Esophagus squamous epithelium (tissue), 5 donors: ENCODE results near the gene CALCR. TPM values are rescaled to one million over a fixed set of nuclear protein-coding genes. Genes with fewer than 3 reads are reported as not detected.

Experiments
- DNase-seq: peaks from one replicate; lab custom pipeline; 2025; lab: John Stamatoyannopoulos, UW
- H3K27ac ChIP-seq, 4 donors: fragments of 200-600 bp; sonication (generic); one replicate each; pipeline ENCODE4 v1.5.1; 2016 to 2019; ENCODE audit warnings: mild to moderate bottlenecking in 1 of 4
- H3K27me3 ChIP-seq, 4 donors: fragments of 200-600 bp; sonication (generic); 1 replicate in 3 of 4; 2 replicates in 1 of 4; pipeline versions ENCODE4 v1.5.1 to v1.6.0; 2017 to 2021; ENCODE audit warnings: antibody characterized with exemption in 1 of 4
- H3K36me3 ChIP-seq, 3 donors: fragments of 200-600 bp; sonication (generic); one replicate each; pipeline ENCODE4 v1.5.1; 2016 to 2019
- H3K4me1 ChIP-seq, 3 donors: fragments of 200-600 bp; sonication (generic); one replicate each; pipeline ENCODE4 v1.5.1; 2017 to 2019
- H3K4me3 ChIP-seq, 4 donors: fragments of 200-600 bp; sonication (generic); 1 replicate in 3 of 4; 2 replicates in 1 of 4; pipeline ENCODE4 v1.5.1; 2016 to 2019; ENCODE audit warnings: mild to moderate bottlenecking in 2 of 4, moderate library complexity in 1 of 4
- H3K9me3 ChIP-seq, 3 donors: fragments of 200-600 bp; sonication (generic); one replicate each; pipeline ENCODE4 v1.5.1; 2016 to 2019
- POLR2A ChIP-seq, 4 donors: fragments of 450-650 bp; IDR thresholded peaks; one replicate each; pipeline ENCODE4 v1.6.1; 2017; ENCODE audit warnings: antibody characterized with exemption in 4 of 4, mild to moderate bottlenecking in 4 of 4, moderate library complexity in 3 of 4
- WGBS, 2 donors: methylation state at CpG; one replicate each; pipeline ENCODE4 v1.1.5; 2018; 5-methylcytosine and 5-hydroxymethylcytosine counted together
- intact Hi-C: fragments of 100-400 bp; cut with DNase I; formaldehyde crosslinking; loops from one replicate; pipeline ENCODE4 v1.15.0; 2022
- total RNA-seq, 4 donors: library from RNA; depleted of rRNA; stranded (reverse); fragments of >200 nt; gene quantifications; one replicate each; pipeline ENCODE4 v1.1.0, GENCODE V29; 2016
- TF ChIP-seq, protein P1 (sequence below), 6 experiments: fragments of 450-650 bp in 4 of 6; fragments of 200-600 bp in 2 of 6; sonication (generic) in 2 of 6; IDR thresholded peaks; one replicate each; pipeline ENCODE4 v1.5.1; 2016 to 2019; ENCODE audit warnings: antibody characterized with exemption in 6 of 6, mild to moderate bottlenecking in 4 of 6, moderate library complexity in 4 of 6
- donor health status: DM: yes; HTN: yes; CAD: no.

Gene CALCR
- total RNA-seq, 4 donors from 2014 or later: 0.19 TPM; not detected in 3

DNA sequence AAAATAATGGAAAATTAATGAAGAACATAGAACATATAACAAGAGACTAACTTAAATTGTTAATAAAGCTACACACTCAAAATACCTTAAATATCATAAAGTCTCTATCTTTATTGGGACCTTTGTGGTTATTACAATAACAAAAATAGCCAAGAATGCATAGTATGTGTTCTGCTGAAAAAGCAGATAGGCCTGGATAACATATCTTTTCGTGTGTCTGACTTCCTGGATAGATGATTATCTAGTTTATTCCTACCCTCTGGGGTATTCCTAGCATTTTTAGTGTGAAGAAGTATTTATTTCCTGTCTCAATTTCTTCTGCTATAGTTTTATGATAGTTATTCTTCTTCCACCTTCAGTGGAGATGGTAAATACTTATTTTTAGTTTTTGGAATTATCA is 36.5 kb downstream of the CALCR start:
- intact Hi-C loops: no loop called here
- H3K27ac ChIP-seq: no peak overlapping the region
- H3K36me3 ChIP-seq: no peaks in the 10 kb centered on the region
- 36 to 42% methylated on average over 1 of the region's 1 CpG for WGBS, 2 donors
- DNase-seq: no peak
- no peaks in the 10 kb centered on the region for H3K4me1 ChIP-seq
- TF ChIP-seq, protein P1, sequence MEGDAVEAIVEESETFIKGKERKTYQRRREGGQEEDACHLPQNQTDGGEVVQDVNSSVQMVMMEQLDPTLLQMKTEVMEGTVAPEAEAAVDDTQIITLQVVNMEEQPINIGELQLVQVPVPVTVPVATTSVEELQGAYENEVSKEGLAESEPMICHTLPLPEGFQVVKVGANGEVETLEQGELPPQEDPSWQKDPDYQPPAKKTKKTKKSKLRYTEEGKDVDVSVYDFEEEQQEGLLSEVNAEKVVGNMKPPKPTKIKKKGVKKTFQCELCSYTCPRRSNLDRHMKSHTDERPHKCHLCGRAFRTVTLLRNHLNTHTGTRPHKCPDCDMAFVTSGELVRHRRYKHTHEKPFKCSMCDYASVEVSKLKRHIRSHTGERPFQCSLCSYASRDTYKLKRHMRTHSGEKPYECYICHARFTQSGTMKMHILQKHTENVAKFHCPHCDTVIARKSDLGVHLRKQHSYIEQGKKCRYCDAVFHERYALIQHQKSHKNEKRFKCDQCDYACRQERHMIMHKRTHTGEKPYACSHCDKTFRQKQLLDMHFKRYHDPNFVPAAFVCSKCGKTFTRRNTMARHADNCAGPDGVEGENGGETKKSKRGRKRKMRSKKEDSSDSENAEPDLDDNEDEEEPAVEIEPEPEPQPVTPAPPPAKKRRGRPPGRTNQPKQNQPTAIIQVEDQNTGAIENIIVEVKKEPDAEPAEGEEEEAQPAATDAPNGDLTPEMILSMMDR (IDR thresholded peaks at IDR 0.05): no peak
- TF ChIP-seq POLR2A (IDR thresholded peaks at IDR 0.05): no peak
- no peaks in the 10 kb centered on the region for H3K27me3 ChIP-seq
- H3K9me3 ChIP-seq: no peaks in the 10 kb centered on the region
- no peak overlapping the region for H3K4me3 ChIP-seq

DNA sequence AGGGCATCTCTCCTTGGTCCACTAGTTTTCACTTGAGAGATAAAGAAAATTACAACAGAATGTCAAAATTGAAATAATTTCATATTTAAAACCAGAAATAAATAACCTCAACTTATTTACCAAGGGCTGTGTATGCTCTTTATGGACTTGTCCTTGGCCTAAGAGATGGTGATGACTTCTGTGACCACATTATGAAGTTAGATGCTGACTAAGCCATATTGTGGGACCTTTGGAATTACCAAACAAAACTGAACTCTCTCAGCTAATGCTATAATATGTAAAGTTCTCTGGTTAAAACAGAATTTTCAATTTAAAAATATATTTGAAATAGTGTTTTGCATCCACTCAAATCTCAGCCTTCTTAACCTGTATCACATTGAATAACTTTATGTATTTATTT is 38.9 kb downstream of the CALCR start:
- Histone ChIP-seq H3K4me1 (no peaks in the 10 kb centered on the region), H3K27me3 (no peaks in the 10 kb centered on the region), H3K27ac (no peak overlapping the region), H3K9me3 (no peaks in the 10 kb centered on the region), H3K36me3 (no peaks in the 10 kb centered on the region), H3K4me3 (no peak overlapping the region)
- DNase-seq: no peak
- intact Hi-C loops: no loop called here
- no peak for TF ChIP-seq POLR2A (IDR thresholded peaks at IDR 0.05)
- TF ChIP-seq, protein P1 (IDR thresholded peaks at IDR 0.05): no peak

DNA sequence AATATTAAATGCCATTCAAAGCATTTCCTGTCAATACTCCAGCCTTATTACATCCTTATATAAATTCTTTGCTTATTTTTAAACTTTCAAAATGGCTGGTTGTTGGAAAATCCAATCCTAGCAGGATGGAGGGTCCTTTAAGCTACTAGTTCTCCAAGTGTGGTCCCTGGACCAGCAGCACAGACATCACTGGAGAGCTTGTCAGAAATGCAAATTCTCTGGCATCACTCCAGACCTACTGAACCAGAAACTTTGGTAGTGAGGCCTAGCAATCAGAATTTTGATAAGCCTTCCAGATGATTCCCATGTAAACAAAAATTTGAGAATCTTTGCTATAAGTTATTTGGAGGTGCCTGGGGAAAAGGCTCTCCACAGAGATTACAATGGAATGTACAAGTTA is 43.8 kb downstream of the CALCR start:
- Histone ChIP-seq H3K36me3 (no peaks in the 10 kb centered on the region), H3K27ac (no peak overlapping the region), H3K4me1 (no peaks in the 10 kb centered on the region), H3K27me3 (no peaks in the 10 kb centered on the region), H3K4me3 (no peak overlapping the region), H3K9me3 (no peaks in the 10 kb centered on the region)
- intact Hi-C loops: no loop called here
- TF ChIP-seq, protein P1 (IDR thresholded peaks at IDR 0.05): no peak
- no peak for TF ChIP-seq POLR2A (IDR thresholded peaks at IDR 0.05)
- no peak for DNase-seq

DNA sequence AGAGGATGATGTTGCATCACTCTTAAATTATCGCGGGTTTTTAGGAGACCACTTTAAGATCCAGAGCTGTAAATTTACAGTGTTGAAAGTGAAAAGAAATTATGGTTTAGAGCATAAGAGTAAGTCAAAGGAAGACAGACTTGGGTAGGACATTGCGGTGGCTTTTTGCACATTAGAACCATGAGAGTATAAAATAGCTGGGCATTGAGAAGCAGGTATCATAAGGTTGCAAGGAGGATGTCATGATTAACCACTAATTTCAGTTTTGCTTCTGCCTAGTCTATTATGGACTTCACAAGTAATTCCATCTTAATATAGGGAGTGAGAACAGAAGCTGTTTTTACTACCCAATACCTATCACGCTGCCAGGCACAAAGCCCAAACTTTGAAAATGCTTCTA is 57.7 kb downstream of the CALCR start:
- Histone ChIP-seq H3K27me3 (no peaks in the 10 kb centered on the region), H3K36me3 (no peaks in the 10 kb centered on the region), H3K9me3 (no peaks in the 10 kb centered on the region), H3K4me1 (no peaks in the 10 kb centered on the region), H3K27ac (no peak overlapping the region), H3K4me3 (no peak overlapping the region)
- no peak for TF ChIP-seq POLR2A (IDR thresholded peaks at IDR 0.05)
- TF ChIP-seq, protein P1 (IDR thresholded peaks at IDR 0.05): no peak
- no peak for DNase-seq
- 82 to 91% methylated on average over 4 of the region's 4 CpGs for WGBS, 2 donors
- intact Hi-C loops: no loop called here

DNA sequence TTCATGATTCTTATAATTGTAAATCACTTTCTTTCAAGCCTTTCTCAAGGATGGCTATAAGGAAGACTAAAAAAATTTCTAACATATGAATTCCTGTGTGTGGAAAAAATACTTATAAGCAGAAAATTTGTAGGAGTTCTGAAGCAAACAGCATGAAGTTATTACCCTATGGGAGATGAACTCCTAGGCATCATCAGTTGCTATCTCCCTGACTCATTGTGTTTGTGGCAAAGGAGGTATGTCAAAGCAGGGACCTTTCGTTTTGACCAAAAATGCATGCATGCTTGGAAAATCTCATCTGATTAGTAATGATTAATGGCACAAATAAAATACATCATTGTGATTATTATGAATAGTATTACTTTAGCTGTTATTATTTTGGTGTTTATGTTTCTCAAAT is 59.4 kb downstream of the CALCR start:
- WGBS, 2 donors: 38 to 50% methylated on average over 1 of the region's 1 CpG
- TF ChIP-seq POLR2A (IDR thresholded peaks at IDR 0.05): no peak
- TF ChIP-seq, protein P1 (IDR thresholded peaks at IDR 0.05): no peak
- no peaks in the 10 kb centered on the region for H3K27me3 ChIP-seq
- no peaks in the 10 kb centered on the region for H3K4me1 ChIP-seq
- no peak overlapping the region for H3K4me3 ChIP-seq
- no peaks in the 10 kb centered on the region for H3K36me3 ChIP-seq
- no peak overlapping the region for H3K27ac ChIP-seq
- no peak for DNase-seq
- H3K9me3 ChIP-seq: no peaks in the 10 kb centered on the region
- intact Hi-C loops: no loop called here
